Non-pigmented ciliary epithelial cell (primary cell): ENCODE measurements around the gene TRPM2.

Experiments
- DNase-seq: peaks from one replicate; pipeline ENCODE4 v3.0.0-alpha.2; 2010; ENCODE audit warnings: low read depth

TRPM2 gene

DNA sequence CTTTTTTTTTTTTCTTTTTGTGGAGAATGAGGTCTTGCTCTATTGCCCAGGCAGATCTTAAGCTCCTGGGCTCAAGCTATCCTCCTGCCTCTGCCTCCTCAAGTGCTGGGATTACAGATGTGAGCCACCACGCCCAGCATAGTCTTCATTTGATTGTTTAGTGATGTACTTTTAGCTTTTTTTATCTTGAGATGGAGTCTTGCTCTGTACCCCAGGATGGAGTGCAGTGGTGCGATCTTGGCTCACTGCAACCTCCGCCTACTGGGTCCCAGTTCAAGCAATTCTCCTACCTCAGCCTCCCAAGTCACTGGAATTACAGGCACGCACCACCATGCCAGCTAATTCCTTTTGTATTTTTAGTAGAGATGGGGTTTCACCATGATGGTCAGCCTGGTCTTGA, 77.9 kb downstream of the TRPM2 start:
- DNase-seq, result no peak

DNA sequence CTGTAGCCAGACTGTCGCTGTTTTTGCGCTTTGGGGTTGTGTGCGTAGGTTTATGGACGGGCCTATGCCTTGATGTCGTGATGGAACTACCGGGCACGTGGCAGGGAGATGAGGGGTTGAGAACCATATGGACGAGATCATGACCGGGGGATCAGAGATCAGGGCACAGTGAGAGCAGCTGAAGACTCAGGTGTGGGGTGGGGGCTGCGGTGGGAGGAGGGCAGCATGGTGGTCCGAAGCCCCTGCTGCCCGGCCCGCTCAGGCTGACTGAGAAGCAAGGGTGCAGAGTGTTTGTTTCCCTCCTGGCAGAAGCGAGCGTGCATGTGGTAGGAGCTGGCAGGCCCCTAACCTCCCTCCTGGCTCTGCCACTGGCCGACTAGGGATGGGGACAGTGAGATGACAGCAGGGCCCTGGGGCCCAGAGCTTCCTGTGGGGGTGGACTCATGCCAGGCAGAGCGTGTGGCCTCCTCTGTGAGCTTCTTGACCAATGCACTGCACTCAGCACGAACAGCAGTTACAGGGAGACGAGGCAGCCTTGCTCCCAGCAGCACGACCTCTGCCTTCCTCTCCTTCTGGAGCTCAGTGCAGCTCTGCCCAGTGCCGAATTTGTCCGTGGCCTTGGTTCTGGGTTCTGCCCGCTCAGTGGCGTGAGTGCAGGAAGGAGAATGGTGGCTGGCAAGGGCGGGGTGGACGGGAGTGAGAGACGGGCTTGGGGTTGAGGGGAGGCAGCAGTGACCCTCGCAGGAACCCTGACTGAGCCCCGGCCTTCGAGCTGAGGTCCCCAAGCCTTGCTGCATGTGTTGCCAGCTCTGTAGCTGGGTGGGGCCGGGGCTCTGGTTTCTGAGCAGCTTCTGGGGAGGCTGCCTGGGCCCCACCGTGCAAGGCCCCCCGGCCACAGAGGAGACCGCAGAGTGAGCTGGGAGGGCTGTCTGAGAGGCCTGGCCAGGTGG, 79.7 kb downstream of the TRPM2 start:
- DNase-seq, result no peak

DNA sequence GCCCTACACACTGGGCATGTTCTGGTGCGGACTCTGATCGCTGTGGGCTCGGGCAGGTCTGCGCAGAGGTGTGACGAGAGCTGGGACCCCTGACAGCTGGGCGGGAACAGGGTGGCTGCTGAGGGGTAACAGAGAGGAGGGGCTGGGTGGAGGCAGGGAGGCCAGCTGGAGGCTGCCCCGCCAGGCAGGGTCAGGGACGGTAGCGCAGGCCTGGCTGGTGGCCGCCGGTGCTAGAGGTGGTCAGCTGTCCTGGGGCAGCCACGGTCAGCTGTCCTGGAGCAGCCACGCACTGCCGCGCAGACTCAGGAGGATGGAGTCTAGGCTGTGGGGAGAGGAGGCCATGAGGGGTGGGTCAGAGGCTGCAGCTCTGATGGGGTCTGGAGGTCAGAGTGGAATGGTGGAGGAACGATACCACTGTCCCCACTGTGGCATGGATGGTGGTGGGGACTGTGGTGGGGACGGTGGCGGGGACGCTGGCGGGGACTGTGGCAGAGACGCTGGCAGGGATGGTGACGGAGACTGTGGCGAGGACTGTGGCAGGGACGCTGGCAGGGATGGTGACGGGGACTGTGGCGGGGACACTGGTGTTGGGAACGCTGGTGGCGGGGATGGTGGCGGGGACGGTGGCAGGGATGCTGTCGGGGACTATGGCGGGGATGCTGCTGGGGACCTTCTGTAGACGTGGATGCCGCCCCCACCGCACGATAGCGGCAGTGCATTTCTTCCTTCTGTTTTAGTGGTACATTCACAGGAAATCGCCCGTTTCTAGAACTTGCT, 80.6 kb downstream of the TRPM2 start:
- no peak for DNase-seq

DNA sequence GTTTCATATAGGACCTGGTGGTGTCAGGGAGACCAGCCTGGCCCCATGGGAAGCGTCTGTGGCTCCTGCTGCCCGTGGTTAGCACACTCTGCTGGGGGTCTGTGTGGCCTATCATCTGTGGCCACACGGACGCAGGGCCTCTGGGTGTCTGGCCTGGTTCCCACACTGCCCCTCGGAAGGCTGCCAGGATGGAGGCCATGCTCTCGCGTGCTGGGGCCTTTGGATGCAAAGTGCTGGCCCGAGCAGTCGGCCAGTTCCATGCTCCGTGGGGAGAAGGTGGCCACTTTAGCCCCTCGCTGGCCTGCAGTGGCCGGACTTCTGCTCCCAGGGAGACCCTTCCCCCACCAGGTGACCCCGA, 81.1 kb downstream of the TRPM2 start:
- DNase-seq, result no peak

DNA sequence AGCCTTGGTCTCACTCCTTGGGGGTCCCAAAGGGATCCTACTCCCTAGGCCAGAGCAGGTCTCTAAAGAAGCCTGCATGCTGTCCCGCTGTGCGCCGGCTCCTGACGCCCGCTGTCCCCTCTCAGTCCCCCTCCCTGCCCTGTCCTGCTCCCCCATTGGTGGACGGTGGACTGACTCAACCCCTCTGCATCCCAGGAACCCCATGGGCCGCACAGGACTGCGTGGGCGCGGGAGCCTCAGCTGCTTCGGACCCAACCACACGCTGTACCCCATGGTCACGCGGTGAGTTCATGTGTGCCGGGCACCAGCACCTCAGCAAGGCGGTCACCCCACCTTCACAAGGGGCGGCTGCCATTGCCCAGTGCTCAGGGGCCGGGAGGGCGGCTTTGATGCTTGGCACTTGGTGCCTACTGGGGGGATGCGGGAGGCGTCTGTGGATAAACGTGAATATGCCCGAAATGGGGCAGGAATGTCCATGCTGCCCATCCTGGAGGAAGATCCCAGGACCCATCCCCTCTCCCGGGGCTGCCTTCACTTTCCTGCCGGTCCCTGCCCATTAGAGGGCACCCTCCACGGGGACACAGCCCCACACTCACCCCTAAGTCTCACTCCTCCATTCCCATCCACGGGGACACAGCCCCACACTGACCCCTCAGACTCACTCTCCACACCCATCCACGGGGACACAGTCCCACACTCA, 81.7 kb downstream of the TRPM2 start:
- DNase-seq, result no peak

DNA sequence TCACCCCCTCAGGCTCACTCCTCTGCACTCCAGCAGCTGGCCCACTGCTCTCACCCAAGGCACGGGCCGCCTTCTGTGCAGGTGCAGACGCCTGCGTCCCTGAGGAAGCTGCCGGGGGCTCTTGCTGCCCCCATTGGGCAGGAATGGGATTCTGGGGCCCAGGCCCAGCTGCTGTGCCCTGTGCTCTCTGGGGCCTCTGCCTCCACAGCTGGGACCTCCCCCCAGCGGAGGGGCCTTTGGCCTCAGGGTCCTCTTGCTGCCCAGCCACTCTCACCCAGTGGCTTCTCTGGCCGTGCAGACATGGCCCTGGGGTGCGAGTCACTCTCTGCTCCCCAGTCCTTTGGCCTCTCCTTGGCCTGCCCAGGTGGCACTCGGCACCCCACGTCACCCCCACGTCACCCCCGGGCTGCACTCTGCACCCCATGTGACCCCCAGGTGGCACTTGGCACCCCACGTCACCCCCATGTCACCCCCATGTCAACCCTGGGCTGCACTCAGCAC, 82.7 kb downstream of the TRPM2 start:
- DNase-seq, result no peak

DNA sequence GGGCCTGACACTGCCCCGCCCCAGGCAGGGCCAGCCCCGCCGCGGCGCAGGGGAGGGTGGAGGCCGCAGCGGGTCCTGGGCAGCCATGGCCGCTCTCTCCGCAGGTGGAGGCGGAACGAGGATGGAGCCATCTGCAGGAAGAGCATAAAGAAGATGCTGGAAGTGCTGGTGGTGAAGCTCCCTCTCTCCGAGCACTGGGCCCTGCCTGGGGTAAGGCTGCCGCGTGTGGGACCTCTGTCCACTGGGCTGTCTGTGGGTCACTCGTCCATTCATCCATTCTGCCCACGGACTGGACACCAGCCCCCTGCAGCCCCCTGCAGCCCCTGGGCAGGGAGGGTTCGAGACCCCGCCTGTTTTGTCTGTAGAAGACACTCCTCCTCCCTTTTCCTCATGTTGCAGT, 83.5 kb downstream of the TRPM2 start:
- no peak for DNase-seq

DNA sequence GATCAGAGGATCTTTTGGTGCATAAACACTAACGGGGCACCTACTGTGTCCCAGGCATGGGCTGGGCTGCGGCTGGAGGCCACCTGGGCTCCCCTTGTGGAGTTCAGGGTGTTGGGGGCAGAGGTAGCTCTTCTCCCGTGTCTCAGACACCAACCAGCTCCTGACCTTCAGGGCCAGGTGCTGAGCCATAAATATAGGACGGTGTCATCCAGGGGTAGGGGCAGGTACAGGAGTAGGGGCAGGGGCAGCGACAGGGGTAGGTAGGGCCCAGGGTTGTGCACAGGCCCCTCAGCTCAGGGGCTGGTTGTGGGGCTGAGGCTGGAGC, 83.9 kb downstream of the TRPM2 start:
- no peak for DNase-seq

DNA sequence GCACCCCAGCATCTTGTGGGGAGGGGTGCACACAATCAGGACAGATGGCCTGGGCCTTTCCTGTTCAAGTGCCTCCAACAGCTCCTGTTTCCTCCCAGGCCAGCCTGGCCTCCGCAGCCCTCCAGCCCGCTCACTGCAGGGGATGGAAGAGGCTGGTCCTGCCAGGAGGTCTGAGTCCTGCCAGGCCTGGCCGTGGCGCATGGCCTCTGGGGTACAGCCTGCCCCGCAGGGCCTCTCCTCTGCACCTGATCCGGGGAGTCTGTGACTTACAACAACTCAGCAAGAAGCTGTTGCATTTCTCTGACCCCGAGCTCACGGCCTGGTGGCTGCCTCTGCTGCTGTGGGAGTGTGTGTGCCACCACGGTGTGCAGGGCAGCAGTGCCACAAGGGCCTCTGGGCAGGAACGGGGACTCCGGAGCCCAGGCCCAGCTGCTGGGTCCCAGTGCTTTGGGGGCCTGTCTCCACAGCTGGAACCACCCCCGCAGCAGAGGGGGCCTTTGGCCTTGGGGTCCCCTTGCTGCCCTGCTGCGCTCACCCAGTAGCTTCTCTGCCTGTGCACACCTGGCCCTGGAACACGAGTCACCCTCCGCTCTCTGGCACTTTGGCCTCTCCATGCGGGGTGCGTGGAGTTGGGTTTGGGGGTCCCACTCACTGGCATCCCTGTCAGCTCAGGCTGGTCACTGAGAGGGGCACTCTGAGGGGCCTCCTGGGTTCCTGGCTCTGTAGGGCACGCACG, 84.4 kb downstream of the TRPM2 start:
- DNase-seq, result no peak

DNA sequence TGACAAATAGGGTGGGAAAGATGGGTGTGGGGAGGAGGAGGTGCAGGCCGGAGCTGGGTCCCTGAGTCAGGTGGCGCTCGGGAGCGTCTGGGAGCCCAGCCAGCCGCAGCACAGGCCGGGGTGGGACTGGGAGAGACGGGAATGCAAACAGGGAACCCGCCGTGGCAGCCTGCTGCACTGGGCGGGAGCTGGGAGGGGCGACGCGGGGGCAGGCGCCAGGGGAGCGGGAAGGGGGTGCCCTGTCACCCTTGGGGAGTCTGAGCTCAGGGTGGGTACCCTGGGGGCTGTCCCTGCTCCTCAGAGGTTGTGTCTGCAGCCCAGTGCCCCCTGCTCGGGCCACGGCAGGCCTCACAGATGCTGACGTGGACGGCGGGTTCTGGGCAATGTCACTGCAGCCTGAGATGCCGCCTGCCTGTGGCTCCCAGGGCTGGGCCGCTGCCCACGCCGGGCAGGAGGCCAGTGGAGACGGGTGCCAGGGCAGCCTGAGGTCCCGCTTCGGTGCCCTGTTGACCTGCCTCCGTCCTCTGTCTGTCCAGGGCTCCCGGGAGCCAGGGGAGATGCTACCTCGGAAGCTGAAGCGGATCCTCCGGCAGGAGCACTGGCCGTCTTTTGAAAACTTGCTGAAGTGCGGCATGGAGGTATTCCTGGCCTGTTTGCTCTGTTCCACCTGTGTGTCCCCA, 85.2 kb downstream of the TRPM2 start:
- no peak for DNase-seq

DNA sequence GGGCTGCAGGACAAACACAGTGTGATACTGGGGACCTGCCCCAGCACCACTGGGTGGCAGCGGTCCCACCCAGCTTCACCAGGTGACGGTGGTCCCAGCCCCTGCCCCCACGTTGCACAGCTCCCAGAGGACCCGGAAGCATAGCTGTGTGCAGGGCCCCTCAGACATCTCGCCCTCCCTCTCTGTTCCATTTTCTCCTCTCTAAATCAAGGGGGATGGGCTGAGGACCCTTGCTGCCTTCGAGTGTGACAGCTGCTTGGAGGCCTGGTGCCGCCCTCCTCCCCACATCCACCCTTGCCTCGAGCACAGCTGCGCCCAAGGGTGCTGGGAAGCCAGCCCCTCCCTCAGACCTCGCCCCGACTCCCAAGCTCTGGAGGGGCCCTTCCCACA, 85.8 kb downstream of the TRPM2 start:
- no peak for DNase-seq

DNA sequence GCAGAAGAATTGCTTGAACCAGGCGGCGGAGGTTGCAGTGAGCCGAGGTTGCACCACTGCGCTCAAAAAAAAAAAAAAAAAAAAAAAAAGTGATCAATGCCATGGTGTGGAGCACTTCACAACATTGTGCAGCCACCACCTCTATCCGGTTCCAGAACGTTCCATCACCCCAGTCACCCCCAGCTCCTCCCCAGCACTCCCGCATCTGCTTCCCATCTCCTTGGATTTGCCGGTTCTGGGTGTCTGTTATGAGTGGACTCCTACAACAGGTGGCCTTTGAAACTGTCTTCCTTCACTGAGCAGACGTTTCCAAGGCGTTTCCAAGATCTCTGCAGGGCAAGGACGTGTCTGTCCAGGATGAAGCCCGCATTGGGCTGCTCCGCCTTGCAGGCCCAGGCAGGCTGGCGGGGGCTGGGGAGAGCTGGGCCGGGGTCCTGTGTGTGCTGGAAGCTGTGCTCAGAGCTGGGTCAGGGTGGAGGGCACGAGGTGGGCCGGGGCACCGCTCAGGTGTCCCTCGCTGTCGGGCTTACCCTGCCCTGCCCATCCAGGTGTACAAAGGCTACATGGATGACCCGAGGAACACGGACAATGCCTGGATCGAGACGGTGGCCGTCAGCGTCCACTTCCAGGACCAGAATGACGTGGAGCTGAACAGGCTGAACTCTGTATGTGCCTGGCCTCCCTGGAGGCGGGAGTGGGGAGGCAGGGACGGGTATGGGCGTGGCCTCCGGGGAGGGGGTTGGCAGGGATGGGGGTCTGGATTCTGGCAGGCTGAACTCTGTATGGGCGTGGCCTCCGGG, 87.0 kb downstream of the TRPM2 start:
- DNase-seq, result no peak

DNA sequence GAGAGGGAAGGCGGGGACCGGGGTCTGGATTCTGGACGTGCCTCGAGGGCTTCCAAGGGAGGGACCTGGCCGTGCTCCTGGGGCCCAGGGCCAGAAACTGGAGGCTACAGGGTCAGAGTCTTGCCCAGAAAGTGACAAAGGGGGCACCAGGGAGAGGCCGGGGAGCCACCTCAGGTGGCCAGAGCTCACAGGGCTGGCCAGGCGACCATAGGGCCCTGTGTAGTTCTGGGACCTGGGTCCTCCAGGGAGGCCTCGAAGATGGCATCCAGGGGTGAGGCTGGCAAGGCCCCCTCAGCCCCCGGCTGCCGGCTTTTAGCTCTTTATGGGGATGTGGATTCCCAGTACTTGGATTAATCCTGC, 87.6 kb downstream of the TRPM2 start:
- no peak for DNase-seq

DNA sequence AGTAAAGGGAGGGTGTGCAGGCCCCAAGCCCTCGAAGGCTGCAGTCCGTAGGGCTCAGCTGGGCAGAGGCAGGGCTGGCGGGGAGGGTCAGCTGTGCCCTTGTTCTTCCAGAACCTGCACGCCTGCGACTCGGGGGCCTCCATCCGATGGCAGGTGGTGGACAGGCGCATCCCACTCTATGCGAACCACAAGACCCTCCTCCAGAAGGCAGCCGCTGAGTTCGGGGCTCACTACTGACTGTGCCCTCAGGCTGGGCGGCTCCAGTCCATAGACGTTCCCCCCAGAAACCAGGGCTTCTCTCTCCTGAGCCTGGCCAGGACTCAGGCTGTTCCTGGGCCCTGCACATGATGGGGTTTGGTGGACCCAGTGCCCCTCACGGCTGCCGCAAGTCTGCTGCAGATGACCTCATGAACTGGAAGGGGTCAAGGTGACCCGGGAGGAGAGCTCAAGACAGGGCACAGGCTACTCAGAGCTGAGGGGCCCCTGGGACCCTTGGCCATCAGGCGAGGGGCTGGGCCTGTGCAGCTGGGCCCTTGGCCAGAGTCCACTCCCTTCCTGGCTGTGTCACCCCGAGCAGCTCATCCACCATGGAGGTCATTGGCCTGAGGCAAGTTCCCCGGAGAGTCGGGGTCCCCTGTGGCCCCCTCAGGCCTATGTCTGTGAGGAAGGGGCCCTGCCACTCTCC, 88.3 kb downstream of the TRPM2 start:
- DNase-seq, result no peak

DNA sequence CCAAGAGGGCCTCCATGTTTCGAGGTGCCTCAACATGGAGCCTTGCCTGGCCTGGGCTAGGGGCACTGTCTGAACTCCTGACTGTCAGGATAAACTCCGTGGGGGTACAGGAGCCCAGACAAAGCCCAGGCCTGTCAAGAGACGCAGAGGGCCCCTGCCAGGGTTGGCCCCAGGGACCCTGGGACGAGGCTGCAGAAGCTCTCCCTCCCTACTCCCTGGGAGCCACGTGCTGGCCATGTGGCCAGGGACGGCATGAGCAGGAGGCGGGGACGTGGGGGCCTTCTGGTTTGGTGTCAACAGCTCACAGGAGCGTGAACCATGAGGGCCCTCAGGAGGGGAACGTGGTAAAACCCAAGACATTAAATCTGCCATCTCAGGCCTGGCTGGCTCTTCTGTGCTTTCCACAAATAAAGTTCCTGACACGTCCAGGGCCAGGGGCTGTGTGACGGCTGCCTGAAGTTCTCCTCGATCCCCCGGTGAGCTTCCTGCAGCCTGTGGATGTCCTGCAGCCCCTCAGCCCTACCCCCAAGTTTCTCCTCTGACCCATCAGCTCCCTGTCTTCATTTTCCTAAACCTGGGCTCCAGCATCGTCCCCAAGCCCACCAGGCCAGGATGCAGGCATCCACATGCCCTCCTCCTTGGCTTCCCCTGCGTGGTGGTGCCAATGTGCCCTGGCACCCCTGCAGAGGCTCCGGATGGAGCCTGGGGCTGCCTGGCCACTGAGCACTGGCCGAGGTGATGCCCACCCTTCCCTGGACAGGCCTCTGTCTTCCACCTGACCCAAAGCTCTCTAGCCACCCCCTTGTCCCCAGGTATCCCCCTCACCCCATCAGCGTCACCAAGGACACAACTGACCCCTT, 89.1 kb downstream of the TRPM2 start:
- DNase-seq, result no peak

DNA sequence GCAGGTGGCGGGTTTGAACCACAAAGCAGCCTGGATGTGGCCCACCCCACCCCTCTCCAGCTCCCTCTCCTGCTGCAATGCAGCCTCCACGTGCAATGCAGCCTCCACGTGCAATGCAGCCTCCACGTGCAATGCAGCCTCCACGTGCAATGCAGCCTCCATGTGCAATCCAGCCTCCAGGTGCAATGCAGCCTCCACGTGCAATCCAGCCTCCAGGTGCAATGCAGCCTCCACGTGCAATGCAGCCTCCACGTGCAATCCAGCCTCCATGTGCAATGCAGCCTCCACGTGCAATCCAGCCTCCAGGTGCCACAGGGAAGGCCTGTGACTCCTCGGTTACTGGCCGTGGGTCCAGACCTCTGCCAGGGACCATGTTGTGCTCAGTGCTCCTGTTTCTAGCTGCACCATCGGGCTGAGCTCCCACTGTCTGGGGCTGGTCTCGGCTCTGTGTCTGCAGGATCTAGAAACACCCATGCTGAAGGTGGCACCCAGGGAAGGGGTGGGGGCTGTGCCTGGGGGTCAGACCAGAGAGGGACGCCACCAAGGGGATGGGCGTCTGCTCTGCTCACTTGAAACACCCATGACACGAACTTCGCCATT, 90.0 kb downstream of the TRPM2 start:
- DNase-seq, result no peak

DNA sequence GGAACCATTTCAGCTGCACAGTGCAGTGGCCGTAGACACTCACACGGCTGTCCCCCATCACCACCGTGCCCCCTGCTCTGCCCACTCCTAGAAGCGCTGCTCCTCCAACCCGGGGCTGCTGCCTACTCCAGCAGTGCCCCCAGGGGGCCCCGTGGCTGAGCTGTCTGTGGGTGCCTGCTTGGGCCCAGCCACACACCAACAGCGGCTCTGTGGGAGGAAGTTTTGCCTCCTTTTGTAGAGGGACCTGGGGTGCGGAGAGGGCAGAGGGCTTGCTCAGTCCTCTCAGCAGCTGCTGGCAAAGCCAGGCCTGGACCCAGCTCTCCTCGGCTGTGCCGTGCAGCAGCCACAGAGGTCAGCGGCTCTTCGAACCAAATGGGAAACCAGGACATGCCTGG, 90.5 kb downstream of the TRPM2 start:
- DNase-seq, result no peak

DNA sequence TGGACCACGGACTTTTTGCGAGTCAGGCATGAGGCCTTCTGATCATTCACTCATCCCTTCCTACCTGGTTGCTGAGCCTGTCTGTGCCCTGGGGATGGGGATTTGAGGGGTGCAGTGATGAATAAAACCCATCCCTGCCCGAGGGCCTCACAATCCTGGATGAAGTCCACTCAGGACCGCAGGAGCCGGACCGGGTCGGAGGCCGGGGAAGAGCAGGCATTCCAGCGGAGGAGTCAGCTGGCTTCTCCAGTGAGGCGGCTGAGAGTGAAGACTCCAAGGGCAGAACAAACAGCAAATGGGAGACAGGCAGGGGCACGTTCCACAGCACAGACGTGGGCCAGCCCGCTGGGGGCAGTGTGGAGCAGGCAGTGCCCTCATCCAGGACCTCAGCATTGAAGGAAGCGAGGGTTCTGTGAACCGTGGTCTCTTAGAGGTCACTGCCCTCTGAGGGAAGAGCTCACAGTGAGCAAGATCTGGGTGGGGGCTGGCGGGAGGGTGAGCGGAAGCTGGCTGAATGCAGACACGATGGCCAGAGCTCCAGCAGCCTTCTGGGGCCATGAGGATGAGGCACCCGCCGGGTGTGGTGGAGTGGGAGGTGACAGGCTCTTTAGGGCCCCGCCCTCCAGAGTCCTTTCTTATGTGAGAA, 91.0 kb downstream of the TRPM2 start:
- no peak for DNase-seq
